ENCODE data around the gene REXO5.
"Not testable (repeated sequence)": the region's sequence is repeated elsewhere in the genome, so short reads cannot be mapped to it uniquely, and the experiment has no call there.

REXO5 gene, protein sequence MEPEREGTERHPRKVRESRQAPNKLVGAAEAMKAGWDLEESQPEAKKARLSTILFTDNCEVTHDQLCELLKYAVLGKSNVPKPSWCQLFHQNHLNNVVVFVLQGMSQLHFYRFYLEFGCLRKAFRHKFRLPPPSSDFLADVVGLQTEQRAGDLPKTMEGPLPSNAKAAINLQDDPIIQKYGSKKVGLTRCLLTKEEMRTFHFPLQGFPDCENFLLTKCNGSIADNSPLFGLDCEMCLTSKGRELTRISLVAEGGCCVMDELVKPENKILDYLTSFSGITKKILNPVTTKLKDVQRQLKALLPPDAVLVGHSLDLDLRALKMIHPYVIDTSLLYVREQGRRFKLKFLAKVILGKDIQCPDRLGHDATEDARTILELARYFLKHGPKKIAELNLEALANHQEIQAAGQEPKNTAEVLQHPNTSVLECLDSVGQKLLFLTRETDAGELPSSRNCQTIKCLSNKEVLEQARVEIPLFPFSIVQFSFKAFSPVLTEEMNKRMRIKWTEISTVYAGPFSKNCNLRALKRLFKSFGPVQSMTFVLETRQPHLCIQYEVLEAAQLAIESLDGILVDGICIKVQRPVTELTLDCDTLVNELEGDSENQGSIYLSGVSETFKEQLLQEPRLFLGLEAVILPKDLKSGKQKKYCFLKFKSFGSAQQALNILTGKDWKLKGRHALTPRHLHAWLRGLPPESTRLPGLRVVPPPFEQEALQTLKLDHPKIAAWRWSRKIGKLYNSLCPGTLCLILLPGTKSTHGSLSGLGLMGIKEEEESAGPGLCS

DNA sequence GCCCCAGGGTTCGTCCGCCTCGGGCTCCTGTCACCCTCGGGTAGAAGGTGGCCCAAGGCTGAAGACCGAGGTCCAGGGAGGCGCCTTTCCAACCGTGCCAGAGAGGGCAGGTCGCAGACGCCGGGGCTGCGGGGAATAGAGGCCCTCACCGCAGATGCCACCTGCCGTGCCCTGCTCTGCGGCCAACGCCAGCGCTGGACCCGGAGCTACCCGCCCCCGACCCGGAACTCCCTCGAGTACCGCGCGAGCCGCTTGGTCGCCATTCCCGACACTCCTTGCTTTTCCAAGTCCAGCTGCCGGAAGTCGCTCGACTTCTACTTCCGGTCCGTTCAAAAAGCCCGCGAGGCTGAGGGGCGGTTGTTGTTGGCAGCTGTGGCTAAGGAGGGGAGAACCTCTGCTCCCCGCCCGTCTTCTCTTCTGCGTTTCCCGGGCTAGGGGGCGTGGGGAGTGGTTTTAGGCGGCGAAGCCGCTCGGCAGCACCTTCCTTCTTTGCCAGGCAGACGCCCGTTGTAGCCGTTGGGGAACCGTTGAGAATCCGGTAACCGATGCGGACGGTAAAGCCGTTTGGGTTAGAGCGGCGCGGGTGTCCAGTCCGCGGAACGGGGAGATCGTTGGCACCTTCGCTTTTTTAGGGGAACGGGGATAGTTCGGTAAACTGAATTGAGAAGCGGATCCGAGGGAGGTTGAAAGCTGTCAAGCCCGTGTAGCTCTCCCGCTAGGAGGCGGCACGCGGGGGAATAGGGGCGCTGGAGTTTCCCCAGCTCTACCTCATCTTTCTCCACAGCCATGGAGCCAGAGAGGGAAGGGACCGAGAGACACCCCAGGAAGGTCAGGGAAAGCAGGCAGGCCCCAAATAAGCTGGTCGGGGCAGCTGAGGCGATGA is at the start of gene REXO5, which contains the start of gene ERI2:
Gene REXO5 (plus strand): TSS at position 360 of the 883 bp plus-strand sequence. CDS start 427 bp downstream, at position 787.
Gene ERI2 (minus strand): TSS at position 305 of the 883 bp plus-strand sequence. CDS start 42 bp downstream, at position 263.
- DNase-seq, result peak; percentile 44 to 93 (median 81)

DNA sequence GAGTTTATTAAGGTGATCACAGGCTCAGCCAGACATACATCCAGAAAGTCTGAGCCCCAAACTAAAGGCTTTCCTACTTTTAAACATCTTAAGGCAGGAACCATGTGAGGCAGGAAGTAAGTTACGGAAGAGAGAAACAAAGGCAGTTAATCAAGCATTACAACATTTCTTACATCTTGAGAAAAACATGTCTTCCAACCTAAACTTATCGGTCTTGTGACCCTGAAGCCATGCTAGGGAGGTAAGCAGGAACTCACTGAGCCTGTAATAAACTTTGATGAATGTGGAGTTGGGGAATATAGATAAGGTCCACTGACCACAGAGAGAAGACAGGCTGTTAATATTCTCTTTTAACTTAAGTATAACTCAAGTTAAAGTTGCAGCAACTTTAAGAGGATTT is 46.0 kb upstream of the REXO5 start:
- DNase-seq, result no peak

DNA sequence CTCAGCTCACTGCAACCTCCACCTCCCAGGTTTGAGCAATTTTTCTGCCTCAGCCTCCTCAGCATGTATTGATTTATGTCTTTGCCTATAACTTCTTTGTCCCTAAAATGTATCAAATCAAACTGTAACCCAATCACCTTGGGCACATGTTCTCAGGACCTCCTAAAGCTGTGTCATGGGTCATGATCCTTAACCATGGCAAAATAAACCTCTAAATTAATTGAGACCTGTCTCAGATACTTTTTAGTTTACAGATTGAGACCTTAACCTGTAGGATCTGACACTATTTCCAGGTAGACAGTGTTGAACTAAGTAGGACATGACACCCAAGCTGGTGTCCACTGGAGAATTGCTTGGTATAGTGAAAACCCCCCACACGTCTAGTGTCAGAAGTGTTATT is 45.2 kb upstream of the REXO5 start:
- no peak for DNase-seq

DNA sequence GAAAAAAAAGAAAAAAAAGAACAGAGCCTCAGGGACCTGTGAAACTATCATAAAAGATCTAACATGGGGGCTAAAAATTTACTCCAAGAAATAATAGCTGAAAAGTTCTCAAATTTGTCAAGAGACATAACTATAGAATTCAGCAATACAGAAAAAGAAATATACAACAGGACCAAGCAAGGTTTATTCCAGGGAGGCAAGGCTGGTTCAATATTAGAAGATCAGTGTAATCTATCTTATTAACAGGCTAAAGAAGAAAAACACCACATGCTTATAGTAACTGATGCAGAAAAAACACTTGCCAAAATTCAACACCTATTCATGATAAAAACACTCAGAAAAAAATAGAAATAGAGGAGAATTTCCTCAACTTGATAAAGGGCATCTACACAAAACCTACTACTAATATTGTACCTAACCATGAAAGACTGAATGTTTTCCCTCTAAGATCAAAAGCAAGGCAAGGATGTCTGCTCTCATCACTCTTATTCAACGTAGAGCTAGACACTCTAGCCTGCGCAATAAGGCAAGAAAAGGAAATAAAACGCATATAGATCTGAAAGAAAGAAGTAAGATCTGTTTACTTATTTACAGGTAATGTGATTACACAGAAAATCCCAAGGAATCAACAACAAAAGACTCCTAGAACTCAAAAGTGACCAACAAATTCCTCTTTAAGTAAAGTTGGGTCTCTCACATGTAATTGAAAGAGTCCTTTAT is 43.8 kb upstream of the REXO5 start:
- no peak for DNase-seq

DNA sequence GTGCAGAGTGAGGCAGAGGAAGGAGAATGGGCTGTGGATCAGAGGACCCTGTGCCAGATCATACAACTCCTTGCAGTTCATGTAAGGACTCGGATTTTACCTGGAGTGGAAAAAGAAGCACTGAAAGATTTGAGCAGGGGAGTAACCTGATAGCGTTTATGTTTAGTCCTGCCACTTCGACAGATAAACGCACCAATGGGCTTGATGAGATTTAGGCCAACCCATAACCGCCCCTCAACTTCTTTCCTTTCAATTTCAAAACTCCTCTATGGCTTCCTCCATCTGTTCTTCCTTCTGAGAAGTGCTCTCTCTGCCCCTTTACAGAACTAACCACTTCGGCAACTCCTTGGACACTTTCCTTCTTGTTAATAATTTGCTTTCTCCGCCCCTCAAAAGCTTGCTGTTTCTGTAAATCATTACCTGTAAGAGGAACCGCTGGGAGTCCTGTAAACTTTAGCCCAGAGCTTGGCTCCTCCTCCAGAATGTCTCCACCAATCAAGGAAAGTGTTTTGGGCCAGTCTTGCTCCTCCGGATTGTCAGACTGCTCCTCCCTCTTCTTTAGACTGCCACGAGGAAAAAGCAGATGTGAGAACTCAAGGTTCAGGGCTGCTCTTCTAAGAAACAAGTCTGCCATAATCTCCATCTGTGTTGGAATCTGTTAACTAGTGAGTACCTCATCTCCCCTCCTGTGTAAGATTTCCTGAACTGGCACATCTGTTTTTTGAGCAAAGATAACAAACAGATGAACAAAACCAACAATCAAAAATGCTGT is 42.7 kb upstream of the REXO5 start, which contains the start of gene ACSM3:
Gene ACSM3 (plus strand): TSS at position 554 of the 772 bp plus-strand sequence. CDS start 6,021 bp downstream, outside the sequence.
- peak in 3 of 51 donors; percentile 3 to 7 (median 6) for DNase-seq

DNA sequence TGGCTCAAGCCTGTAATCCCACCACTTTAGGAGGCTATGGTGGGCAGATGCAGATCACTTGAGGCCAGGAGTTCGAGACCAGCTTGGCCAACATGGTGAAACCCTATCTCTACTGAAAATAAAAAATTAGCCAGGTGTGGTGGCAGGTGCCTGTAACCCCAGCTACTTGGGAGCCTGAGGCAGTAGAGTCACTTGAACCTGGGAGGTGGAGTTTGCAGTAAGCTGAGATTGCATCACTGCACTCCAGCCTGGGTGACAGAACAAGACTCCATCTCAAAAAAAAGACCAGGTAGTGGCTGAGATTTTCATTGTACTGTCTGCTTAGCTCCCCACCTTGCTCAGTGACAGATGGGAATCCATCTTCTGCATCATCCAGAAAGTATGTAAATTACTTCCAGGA is 41.9 kb upstream of the REXO5 start:
- not testable (repeated sequence) for DNase-seq

DNA sequence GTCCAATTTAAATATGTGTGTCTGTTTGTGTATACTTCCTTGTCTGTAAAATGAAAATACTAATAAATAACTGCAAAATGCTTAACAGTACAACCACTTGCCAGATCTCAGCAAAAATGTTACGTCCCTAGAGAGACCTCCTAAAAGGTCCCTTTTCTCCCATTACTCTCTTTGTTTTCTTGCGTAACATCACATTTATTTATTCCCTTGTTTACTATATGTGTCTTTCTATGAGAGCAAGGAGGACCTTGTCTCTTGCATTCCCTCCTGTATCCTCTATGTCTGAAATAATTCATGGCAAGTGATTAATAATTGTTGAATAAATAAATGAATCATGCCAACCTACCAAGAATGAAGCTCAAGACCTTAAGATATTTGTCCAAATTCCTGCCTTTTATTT is 40.6 kb upstream of the REXO5 start:
- DNase-seq, result no peak

DNA sequence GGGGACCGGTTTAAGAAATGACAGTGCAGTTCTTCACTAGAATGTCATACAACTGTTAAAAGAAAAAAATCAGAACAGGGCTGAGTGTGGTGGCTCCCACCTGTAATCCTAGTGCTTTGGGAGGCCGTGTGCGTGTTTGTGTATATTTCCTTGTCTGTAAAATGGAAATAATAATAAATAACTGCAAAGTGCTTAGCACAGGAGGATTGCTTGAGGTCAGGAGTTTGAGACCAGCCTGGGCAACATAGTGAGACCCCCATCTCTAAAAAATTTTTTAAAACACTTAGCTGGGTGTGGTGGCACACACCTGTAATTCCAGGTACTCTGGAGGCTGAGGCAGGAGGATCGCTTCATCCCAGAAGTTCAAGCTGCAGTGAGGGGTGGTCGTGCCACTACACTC is 40.0 kb upstream of the REXO5 start:
- DNase-seq, result no peak

DNA sequence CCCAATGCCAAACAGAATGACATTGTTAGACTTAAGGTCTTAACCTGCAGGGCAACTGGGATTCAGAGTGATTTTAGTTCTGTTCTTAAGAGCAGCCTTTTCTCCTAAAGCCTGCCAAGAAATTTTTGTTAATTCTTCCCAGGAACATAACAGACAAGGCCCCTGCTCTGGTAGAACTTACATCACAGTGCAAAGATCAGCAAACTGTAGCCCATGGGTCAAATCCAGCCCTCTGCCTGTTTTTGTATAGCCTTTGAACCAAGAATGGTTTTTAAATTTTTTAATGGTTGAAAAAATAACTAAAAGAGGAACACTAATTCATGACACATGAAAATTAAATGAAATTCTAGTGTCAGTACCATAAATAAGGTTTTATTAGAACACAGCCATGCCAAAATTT is 38.8 kb upstream of the REXO5 start:
- no peak for DNase-seq

DNA sequence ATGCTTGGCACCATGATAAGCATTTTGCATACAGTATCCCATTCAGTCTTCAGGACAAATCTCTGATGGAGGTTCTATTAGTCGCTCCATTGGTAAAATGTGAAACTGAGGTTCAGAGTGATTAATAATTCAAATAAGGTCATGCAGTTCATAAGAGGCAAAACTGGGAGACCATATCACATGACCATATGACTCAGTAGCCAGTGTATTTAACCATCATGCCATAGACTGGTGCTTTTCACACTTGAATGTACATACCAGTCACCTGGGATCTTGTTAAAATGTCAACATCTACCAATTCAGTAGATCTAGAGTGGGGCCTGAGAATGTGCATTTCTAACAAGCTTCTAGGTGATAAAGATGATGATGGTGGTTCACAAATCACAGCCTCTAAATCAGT is 38.2 kb upstream of the REXO5 start:
- no peak for DNase-seq

DNA sequence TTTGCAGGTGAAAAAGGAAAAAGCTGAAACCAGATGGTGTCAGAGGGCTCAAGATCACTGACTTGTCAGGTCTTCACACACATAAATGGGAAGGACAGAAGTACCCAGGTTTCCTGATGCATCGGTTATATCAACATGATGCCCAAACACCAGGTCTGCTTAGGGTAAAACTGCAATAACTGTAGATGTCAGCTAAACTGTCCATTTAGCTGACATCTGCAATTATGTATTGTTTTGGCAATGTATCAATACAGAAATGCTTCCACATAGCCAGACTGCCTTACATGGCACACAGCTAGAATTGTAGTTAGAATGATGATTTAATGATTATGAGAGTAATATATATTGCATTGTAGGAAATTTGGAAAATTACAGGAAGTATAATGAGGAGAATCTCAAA is 37.5 kb upstream of the REXO5 start:
- DNase-seq, result no peak

DNA sequence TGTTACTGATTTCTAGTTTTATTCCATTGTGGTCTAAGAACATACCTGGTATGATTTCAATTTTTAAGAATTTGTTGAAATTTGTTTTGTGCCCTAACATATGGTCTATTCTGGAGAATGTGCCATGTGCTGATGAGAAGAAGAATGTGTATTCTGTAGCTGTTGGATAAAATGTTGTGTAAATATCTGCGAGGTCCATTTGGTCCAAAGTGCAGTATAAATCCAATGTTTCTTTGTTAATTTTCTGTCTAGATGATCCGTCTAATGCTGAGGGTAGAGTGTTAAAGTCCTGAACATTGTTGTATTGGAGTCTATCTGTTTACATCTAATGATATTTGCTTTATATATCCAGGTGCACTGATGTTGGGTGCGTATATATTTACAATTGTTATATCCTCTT is 32.6 kb upstream of the REXO5 start:
- DNase-seq, result no peak

DNA sequence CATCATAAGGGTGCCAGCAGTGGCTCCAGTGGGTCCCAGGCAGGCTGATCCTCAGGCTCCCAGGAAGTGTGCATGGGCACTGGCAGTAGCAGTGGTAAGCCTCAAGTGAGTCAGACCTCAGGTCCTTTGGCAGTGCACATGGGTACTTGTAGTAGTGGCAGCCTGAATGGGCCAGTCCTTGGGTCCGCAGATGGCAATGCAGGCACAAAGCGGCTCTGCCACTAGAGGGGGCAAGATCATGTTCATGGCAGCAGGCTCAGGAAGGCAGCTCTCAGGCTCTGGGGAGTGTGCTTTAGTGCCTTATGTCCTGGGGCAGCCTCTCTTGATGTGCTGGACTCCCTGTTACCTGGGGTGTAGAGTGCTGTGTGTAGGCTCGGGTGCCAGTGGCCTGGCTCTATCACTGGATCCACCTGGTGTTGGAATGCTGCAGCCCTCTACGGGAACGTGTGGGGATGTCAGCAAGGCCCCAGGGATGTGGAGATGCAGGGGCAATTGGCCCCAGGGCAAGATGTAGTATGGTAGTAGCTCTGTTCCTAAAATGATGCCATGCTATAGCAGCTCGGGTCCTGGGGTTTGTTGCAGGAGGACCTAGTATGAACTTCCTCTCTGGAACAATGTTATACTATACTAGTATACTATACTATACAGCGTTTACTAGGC is 31.5 kb upstream of the REXO5 start:
- DNase-seq, result peak in 6 of 51 donors; percentile 1 to 11 (median 1)

DNA sequence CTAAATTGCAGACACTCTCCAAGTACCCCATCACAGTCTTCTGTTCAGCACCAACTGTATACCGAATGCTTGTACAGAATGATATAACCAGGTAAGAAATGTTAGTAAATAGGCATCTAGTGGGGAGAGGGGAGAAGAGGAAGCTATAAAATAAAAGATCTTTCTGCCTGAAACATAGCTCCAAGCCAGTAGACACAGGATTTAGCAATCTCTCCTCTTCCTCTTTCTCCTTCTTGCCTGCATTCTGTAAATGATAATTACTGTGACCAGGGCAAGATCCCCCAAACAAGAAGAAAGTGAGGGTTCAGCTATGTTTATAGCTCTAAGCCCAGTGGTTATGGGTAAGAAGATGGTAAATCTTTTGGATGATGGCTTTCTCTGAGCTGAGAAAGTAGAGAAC is 24.6 kb upstream of the REXO5 start:
- DNase-seq, result no peak

DNA sequence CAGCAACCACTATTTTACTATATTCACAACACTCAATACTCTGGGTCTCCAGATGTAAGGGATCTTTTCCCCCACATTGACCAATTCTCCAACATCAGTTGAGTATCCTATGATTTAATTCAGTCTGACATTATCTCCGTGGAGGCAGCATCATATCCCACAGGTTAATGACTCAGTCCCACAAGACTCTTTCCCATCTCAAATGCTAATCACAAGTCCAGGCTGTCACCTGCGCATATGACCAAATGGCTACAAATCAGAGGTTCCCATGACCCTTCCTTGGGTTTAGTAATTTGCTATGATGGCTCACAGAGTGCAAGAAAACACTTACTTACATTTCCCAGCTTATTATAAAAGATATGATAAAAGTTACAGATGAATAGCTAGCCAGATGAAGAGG is 23.9 kb upstream of the REXO5 start:
- no peak for DNase-seq

DNA sequence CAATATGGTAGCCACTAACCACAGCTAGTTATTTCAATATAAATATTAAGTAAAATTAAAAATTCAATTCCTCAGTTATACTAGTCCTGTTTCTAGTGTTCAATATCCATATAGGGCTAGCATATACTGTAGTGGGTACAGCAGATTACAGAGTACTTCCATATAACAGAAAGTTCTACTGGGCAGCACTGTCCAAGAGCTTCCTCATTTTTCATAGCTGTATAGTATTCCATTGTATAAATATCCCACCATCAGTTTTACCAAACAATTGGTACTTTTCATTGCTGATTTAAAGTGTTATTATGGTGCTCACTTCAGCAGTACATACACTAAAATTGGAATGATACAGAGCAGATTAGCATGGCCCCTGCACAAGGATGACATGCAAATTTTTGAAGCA is 22.1 kb upstream of the REXO5 start:
- no peak for DNase-seq

DNA sequence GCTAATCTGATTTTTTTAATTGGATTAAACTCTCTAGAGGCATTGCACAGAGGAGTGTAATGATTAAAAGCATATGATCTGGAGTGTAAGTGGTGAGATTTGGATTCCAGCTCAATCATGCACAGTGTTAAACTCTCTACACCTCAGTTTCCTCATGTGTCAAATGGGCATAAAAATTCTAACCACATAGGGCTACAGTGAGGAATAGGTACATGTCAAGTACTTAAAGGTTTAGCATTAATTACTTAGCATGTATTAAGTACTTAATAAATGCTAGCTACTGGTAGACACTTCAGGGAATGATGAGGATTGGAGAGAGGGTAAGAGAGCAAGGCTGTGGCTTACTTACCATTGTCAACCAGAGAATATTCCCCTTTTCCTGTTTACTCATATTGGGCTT is 17.2 kb upstream of the REXO5 start:
- no peak for DNase-seq

DNA sequence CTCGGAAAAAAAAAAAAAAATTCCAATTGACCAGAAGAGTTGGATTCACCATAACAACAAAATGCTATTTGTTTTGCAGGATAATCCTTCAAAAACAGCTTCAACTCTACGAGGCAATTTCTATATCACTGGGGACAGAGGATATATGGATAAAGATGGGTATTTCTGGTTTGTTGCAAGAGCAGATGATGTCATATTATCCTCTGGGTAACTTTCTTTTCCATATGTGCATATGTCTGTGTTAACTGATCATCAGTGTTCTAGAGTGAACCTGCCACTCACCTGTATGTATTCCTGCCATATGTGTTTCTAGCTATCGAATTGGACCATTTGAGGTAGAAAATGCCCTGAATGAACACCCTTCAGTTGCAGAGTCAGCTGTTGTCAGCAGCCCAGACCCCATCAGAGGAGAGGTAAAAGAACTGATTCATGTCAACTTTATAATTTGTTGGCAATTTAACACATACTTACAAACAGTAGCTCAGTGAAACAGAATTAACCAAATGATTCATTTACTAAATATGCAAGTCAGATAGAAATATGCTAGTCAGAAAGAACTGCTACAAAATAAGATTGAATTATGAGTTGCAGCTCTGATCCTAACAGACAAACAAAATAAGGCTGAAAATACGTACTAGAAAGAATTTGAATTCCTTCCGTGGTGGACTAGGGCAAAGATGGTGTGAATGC is 14.3 kb upstream of the REXO5 start:
- DNase-seq, result no peak

DNA sequence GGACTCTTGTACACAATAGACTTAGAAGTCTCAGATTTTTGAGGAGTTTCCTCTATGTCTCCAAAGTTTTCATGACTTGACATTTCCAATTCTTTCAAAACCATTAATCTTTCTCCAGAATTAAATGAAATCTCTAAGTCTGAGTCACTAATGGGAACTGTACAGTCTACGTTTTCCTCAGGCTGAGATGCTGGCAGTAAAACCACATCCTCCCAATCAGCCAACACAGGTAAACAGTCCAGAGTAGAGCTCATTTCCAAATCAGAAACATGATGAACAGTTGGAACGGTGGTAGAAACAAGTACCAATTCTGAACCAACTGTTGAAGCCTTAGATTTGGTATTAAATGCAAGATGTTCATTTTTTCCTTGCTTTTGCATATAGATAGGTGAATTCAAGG is 8.0 kb upstream of the REXO5 start:
- DNase-seq, result no peak

Data from hypothalamus (tissue), 51 donors.